ENCODE data around the gene SETDB2. TPM values are rescaled to one million over a fixed set of nuclear protein-coding genes. Genes with fewer than 3 reads are reported as not detected.
A peak's percentile ranks its signal among the peaks of the same experiment; 100 is the strongest.

Gene SETDB2
- total RNA-seq, 1 donor: 16.4 TPM

- no peak for DNase-seq (ENCODE audit: low read depth)
- TF ChIP-seq, protein P1, sequence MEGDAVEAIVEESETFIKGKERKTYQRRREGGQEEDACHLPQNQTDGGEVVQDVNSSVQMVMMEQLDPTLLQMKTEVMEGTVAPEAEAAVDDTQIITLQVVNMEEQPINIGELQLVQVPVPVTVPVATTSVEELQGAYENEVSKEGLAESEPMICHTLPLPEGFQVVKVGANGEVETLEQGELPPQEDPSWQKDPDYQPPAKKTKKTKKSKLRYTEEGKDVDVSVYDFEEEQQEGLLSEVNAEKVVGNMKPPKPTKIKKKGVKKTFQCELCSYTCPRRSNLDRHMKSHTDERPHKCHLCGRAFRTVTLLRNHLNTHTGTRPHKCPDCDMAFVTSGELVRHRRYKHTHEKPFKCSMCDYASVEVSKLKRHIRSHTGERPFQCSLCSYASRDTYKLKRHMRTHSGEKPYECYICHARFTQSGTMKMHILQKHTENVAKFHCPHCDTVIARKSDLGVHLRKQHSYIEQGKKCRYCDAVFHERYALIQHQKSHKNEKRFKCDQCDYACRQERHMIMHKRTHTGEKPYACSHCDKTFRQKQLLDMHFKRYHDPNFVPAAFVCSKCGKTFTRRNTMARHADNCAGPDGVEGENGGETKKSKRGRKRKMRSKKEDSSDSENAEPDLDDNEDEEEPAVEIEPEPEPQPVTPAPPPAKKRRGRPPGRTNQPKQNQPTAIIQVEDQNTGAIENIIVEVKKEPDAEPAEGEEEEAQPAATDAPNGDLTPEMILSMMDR (IDR thresholded peaks at IDR 0.05; ENCODE audit: insufficient read depth, low read depth, low read length): no peak
- no peak overlapping the region for H3K4me3 ChIP-seq (ENCODE audit: low read depth, low read length)
Measured at GRCh38 chr13:49411353-49411752, 32.7 kb upstream of the SETDB2 start.

- H3K4me3 ChIP-seq (ENCODE audit: low read depth, low read length): no peak overlapping the region
- TF ChIP-seq, protein P1 (IDR thresholded peaks at IDR 0.05; ENCODE audit: insufficient read depth, low read depth, low read length): no peak
- DNase-seq (ENCODE audit: low read depth): no peak
Measured at GRCh38 chr13:49412749-49413148, 31.3 kb upstream of the SETDB2 start.

DNA sequence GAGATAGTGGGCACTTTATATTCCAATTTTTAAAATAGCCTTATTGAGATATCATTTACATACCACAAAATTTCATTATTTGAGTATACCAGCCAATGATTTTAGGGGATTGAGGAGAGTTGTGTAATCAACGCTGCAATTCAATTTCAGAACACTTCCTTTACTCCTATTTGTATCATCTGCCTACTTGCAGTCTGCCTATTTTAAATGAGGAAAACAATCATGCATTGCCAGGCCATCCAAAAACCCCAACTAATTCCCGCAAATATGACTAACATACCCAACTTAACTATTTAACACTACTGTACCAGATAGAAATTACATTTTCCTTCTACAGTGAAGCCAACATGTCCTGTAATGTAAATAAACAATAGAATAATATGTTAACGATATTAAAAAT, 26.9 kb upstream of the SETDB2 start:
- TF ChIP-seq, protein P1 (IDR thresholded peaks at IDR 0.05; ENCODE audit: insufficient read depth, low read depth, low read length): no peak
- no peak overlapping the region for H3K4me3 ChIP-seq (ENCODE audit: low read depth, low read length)
- DNase-seq (ENCODE audit: low read depth): no peak

GRCh38 chr13:49418206-49418605, 25.9 kb upstream of the SETDB2 start:
- no peak for DNase-seq (ENCODE audit: low read depth)
- TF ChIP-seq, protein P1 (IDR thresholded peaks at IDR 0.05; ENCODE audit: insufficient read depth, low read depth, low read length): no peak
- H3K4me3 ChIP-seq (ENCODE audit: low read depth, low read length): no peak overlapping the region

DNA sequence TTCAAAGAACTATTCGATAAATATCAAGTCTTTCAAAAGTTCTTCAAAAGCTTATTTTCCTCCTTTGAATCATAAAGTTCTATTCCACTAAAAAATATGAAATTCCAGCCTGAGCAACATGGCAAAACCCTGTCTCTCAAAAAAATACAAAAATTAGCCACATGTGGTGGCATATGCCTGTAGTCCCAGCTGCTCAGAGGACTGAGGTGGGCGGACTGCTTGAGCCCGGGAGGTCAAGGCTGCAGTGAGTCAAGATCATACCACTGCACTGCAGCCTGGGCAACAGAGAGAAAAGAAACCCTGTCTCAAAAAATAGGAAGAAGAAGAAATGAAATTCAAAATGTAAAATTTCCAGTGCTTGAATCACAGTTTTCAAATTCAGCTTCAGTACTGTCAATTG, 24.8 kb upstream of the SETDB2 start:
- TF ChIP-seq, protein P1 (IDR thresholded peaks at IDR 0.05; ENCODE audit: insufficient read depth, low read depth, low read length): no peak
- H3K4me3 ChIP-seq (ENCODE audit: low read depth, low read length): no peak overlapping the region
- DNase-seq (ENCODE audit: low read depth): peak; percentile 14

DNA sequence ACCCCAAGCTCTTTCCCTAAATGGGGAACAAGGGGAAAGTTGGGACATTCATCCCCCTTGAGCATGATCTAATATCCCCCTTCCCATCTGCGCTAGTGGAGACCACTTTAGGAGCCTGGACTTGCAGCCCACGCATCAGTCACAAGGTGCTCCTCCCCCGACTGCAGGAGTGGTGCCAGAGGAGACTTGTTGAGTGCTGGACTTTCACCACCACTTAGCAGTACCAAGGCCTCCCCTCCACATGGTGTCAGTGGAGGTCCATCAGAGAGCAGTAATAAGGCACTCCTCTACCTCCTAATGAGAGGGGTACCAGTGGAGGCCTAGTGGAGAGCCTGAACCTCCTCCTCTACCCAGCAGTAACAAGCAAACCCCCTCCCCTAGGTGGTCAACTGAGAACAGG, 22.7 kb upstream of the SETDB2 start:
- peak; percentile 46 for DNase-seq (ENCODE audit: low read depth)
- TF ChIP-seq, protein P1 (IDR thresholded peaks at IDR 0.05; ENCODE audit: insufficient read depth, low read depth, low read length): peak; percentile 51
- H3K4me3 ChIP-seq (ENCODE audit: low read depth, low read length): no peak overlapping the region

DNA sequence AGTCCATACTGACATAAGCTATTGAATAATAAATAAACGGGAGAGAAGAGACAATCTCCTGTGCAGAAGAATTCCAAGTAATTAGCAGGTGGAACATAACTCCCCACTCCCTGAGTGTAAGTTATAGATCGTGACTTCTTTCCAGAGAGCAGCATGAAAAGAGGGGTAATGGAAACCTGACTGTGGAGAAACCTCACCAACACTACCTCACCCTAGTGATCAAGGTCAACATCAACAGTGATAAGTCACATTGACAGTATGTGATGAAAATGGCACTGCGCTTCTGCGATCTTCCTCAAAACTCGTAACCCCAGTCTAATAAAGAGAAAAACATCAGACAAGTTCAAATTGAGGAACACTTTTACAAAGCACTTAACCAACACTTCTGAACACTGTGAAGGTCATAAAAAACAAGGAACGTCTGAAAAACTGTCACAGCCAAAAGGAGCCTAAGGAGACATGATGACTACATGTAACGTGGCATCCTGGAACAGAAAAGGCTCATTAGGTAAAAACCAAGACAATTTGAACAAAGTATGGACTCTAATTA, 20.0 kb upstream of the SETDB2 start:
- no peak overlapping the region for H3K4me3 ChIP-seq (ENCODE audit: low read depth, low read length)
- no peak for DNase-seq (ENCODE audit: low read depth)
- TF ChIP-seq, protein P1 (IDR thresholded peaks at IDR 0.05; ENCODE audit: insufficient read depth, low read depth, low read length): no peak
